ENCODE data around the gene CARMIL1.

CARMIL1 gene

GRCh38 chr6:25278914-25279747, at the start of gene CARMIL1:
CARMIL1 (plus strand) TSS chr6:25279374; CDS start chr6:25279796, 422 bp downstream.
- peak; percentile 94 for DNase-seq

- no peak for DNase-seq
Observed at GRCh38 chr6:25229671-25230321, 49.4 kb upstream of the CARMIL1 start.

GRCh38 chr6:25232479-25232878, 46.7 kb upstream of the CARMIL1 start:
- DNase-seq, result no peak

GRCh38 chr6:25233226-25233625, 45.9 kb upstream of the CARMIL1 start:
- DNase-seq, result no peak

- no peak for DNase-seq
Observed at GRCh38 chr6:25237579-25237978, 41.6 kb upstream of the CARMIL1 start.

GRCh38 chr6:25239059-25239458, 40.1 kb upstream of the CARMIL1 start:
- DNase-seq, result no peak

GRCh38 chr6:25239498-25239897, 39.7 kb upstream of the CARMIL1 start:
- DNase-seq, result no peak

GRCh38 chr6:25242567-25242966, 36.6 kb upstream of the CARMIL1 start:
- DNase-seq, result no peak

- no peak for DNase-seq
Observed at GRCh38 chr6:25244865-25245264, 34.3 kb upstream of the CARMIL1 start.

- DNase-seq, result no peak
Observed at GRCh38 chr6:25248123-25248522, 31.1 kb upstream of the CARMIL1 start.

GRCh38 chr6:25249133-25249532, 30.0 kb upstream of the CARMIL1 start:
- no peak for DNase-seq

- DNase-seq, result peak; percentile 9
Observed at GRCh38 chr6:25250878-25251277, 28.3 kb upstream of the CARMIL1 start.

GRCh38 chr6:25251426-25251825, 27.7 kb upstream of the CARMIL1 start:
- DNase-seq, result no peak

GRCh38 chr6:25253351-25253750, 25.8 kb upstream of the CARMIL1 start:
- no peak for DNase-seq

GRCh38 chr6:25254671-25255070, 24.5 kb upstream of the CARMIL1 start:
- DNase-seq, result no peak

GRCh38 chr6:25257686-25258348, 21.4 kb upstream of the CARMIL1 start:
- peak; percentile 79 for DNase-seq

- DNase-seq, result no peak
Observed at GRCh38 chr6:25259756-25260155, 19.4 kb upstream of the CARMIL1 start.

GRCh38 chr6:25263657-25264056, 15.5 kb upstream of the CARMIL1 start:
- no peak for DNase-seq

- no peak for DNase-seq
Observed at GRCh38 chr6:25266456-25267100, 12.6 kb upstream of the CARMIL1 start.

GRCh38 chr6:25267662-25268061, 11.5 kb upstream of the CARMIL1 start:
- no peak for DNase-seq

GRCh38 chr6:25270559-25270958, 8.6 kb upstream of the CARMIL1 start:
- DNase-seq, result no peak

- no peak for DNase-seq
Observed at GRCh38 chr6:25275436-25275835, 3.7 kb upstream of the CARMIL1 start.

- no peak for DNase-seq
Observed at GRCh38 chr6:25277386-25277785, 1.8 kb upstream of the CARMIL1 start.

Measured in NCI-H82 (cell line).